ENCODE measurements around the gene COL6A1. TPM values are rescaled to one million over a fixed set of nuclear protein-coding genes. Genes with fewer than 3 reads are reported as not detected.

Gene COL6A1
- polyA plus RNA-seq, 1 donor from 2014 or later, result 29.4 TPM

DNA sequence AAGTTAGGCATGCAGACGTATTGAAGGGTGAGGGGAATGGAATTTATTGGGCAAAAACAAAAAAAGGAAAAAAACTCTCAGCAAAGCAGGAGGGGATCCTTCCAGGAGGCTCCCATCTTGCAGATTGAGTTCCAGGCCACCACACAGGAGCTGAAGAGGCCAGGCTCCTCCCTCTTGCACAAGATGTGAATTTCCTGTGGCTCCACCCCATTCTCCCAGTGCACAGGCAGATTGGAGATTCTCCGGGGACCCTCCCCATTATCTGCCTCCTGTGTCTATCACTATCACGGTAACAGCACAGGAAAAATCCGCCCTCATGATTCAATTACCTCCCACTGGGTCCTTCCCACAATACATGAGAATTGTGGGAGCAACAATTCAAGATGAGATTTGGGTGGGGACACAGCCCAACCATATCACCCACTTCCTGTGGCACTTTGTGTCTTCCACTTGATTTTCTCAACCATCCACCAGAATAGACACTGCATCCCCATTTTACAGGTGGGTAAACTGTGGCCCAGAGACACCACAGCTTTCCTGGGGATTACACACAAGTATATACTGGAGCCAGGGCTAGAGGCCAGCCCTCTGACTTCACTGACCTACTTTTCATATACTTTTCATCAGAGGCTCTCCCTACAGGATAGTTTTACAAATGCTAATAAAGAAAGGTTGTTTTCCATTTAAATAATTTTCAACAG lies 18.9 kb upstream of the COL6A1 start:
- Histone ChIP-seq H3K27ac (ENCODE audit: low read length) (no peak overlapping the region), H3K4me3 (ENCODE audit: low read length) (no peak overlapping the region), H3F3A (ENCODE audit: insufficient read depth, low read length, poor library complexity, severe bottlenecking) (no peaks in the 10 kb centered on the region), H3K36me3 (ENCODE audit: insufficient read depth, low read length) (no peaks in the 10 kb centered on the region), H3K9me3 (ENCODE audit: low read length) (peaks cover 3% of the 10 kb centered on the region), H3K4me2 (ENCODE audit: low read length) (no peak overlapping the region), H4K20me1 (ENCODE audit: insufficient read depth) (no peaks in the 10 kb centered on the region), H3K27me3 (ENCODE audit: insufficient read depth, low read depth, low read length) (no peaks in the 10 kb centered on the region), H3K9me2 (ENCODE audit: insufficient read depth, low read length) (no peaks in the 10 kb centered on the region), H3K9ac (ENCODE audit: low read length) (no peak overlapping the region), H2AFZ (ENCODE audit: low read depth, low read length) (no peak overlapping the region), H3K79me2 (replicated peaks; ENCODE audit: insufficient read depth, low read length) (no peaks in the 10 kb centered on the region)
- no peak for TF ChIP-seq EZH2 (IDR thresholded peaks at IDR 0.05; ENCODE audit: borderline replicate concordance, insufficient read depth, low read length, poor library complexity, severe bottlenecking)
- no peak for TF ChIP-seq SMC3 (conservative IDR thresholded peaks at IDR 0.05; ENCODE audit: poor library complexity)
- TF ChIP-seq, protein P1, sequence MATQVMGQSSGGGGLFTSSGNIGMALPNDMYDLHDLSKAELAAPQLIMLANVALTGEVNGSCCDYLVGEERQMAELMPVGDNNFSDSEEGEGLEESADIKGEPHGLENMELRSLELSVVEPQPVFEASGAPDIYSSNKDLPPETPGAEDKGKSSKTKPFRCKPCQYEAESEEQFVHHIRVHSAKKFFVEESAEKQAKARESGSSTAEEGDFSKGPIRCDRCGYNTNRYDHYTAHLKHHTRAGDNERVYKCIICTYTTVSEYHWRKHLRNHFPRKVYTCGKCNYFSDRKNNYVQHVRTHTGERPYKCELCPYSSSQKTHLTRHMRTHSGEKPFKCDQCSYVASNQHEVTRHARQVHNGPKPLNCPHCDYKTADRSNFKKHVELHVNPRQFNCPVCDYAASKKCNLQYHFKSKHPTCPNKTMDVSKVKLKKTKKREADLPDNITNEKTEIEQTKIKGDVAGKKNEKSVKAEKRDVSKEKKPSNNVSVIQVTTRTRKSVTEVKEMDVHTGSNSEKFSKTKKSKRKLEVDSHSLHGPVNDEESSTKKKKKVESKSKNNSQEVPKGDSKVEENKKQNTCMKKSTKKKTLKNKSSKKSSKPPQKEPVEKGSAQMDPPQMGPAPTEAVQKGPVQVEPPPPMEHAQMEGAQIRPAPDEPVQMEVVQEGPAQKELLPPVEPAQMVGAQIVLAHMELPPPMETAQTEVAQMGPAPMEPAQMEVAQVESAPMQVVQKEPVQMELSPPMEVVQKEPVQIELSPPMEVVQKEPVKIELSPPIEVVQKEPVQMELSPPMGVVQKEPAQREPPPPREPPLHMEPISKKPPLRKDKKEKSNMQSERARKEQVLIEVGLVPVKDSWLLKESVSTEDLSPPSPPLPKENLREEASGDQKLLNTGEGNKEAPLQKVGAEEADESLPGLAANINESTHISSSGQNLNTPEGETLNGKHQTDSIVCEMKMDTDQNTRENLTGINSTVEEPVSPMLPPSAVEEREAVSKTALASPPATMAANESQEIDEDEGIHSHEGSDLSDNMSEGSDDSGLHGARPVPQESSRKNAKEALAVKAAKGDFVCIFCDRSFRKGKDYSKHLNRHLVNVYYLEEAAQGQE (IDR thresholded peaks at IDR 0.05; ENCODE audit: borderline replicate concordance), result no peak

DNA sequence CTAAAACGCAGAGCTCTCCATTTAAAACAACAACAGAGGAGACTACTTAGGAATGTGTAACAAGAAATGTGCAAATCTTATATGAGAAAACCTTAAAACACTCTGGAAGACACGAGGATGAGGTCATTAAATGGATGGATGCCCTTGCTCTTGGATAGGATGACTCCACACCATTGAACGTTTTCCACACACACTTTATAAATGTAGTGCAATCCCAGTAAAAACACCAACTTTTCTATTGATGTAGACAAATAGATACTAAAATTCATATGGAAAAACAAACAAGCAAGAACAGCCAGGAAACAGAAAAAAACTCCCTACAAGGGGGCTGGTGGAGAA lies 18.4 kb upstream of the COL6A1 start:
- Histone ChIP-seq H3K79me2 (replicated peaks; ENCODE audit: insufficient read depth, low read length) (no peaks in the 10 kb centered on the region), H3K9me2 (ENCODE audit: insufficient read depth, low read length) (no peaks in the 10 kb centered on the region), H3K9ac (ENCODE audit: low read length) (no peak overlapping the region), H3K27ac (ENCODE audit: low read length) (no peak overlapping the region), H3K4me2 (ENCODE audit: low read length) (no peak overlapping the region), H2AFZ (ENCODE audit: low read depth, low read length) (no peak overlapping the region), H3K36me3 (ENCODE audit: insufficient read depth, low read length) (no peaks in the 10 kb centered on the region), H3K9me3 (ENCODE audit: low read length) (peaks cover 3% of the 10 kb centered on the region), H3K4me3 (ENCODE audit: low read length) (no peak overlapping the region), H4K20me1 (ENCODE audit: insufficient read depth) (no peaks in the 10 kb centered on the region), H3K27me3 (ENCODE audit: insufficient read depth, low read depth, low read length) (no peaks in the 10 kb centered on the region), H3F3A (ENCODE audit: insufficient read depth, low read length, poor library complexity, severe bottlenecking) (no peaks in the 10 kb centered on the region)
- no peak for TF ChIP-seq SMC3 (conservative IDR thresholded peaks at IDR 0.05; ENCODE audit: poor library complexity)
- TF ChIP-seq RAD21 (conservative IDR thresholded peaks at IDR 0.05), result no peak
- TF ChIP-seq, protein P2, sequence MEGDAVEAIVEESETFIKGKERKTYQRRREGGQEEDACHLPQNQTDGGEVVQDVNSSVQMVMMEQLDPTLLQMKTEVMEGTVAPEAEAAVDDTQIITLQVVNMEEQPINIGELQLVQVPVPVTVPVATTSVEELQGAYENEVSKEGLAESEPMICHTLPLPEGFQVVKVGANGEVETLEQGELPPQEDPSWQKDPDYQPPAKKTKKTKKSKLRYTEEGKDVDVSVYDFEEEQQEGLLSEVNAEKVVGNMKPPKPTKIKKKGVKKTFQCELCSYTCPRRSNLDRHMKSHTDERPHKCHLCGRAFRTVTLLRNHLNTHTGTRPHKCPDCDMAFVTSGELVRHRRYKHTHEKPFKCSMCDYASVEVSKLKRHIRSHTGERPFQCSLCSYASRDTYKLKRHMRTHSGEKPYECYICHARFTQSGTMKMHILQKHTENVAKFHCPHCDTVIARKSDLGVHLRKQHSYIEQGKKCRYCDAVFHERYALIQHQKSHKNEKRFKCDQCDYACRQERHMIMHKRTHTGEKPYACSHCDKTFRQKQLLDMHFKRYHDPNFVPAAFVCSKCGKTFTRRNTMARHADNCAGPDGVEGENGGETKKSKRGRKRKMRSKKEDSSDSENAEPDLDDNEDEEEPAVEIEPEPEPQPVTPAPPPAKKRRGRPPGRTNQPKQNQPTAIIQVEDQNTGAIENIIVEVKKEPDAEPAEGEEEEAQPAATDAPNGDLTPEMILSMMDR (IDR thresholded peaks at IDR 0.05; ENCODE audit: poor library complexity, severe bottlenecking), result no peak
- TF ChIP-seq POLR2AphosphoS5 (IDR thresholded peaks at IDR 0.05), result no peak
- no peak for TF ChIP-seq EP300 (conservative IDR thresholded peaks at IDR 0.05; ENCODE audit: poor library complexity, severe bottlenecking)
- no peak for TF ChIP-seq MXI1 (conservative IDR thresholded peaks at IDR 0.05; ENCODE audit: poor library complexity, severe bottlenecking)
- TF ChIP-seq, protein P1 (IDR thresholded peaks at IDR 0.05; ENCODE audit: borderline replicate concordance), result no peak
- TF ChIP-seq EZH2 (IDR thresholded peaks at IDR 0.05; ENCODE audit: borderline replicate concordance, insufficient read depth, low read length, poor library complexity, severe bottlenecking), result no peak
- TF ChIP-seq TAF1 (IDR thresholded peaks at IDR 0.05; ENCODE audit: low read depth), result no peak

All from neural cell (in vitro differentiated cells).